NCI-H1092 treated with DMSO at 0.1 percent for 48 hours (cell line): ENCODE results near the gene RGS10.
"Not testable (repeated sequence)": the region's sequence is repeated elsewhere in the genome, so short reads cannot be mapped to it uniquely, and the experiment has no call there.

Source experiments
- DNase-seq: peaks from one replicate; lab custom pipeline; 2025; lab: John Stamatoyannopoulos, UW

RGS10 gene

GRCh38 chr10:119469325-119469707 is 73.2 kb downstream of the RGS10 start:
- DNase-seq: no peak

DNA sequence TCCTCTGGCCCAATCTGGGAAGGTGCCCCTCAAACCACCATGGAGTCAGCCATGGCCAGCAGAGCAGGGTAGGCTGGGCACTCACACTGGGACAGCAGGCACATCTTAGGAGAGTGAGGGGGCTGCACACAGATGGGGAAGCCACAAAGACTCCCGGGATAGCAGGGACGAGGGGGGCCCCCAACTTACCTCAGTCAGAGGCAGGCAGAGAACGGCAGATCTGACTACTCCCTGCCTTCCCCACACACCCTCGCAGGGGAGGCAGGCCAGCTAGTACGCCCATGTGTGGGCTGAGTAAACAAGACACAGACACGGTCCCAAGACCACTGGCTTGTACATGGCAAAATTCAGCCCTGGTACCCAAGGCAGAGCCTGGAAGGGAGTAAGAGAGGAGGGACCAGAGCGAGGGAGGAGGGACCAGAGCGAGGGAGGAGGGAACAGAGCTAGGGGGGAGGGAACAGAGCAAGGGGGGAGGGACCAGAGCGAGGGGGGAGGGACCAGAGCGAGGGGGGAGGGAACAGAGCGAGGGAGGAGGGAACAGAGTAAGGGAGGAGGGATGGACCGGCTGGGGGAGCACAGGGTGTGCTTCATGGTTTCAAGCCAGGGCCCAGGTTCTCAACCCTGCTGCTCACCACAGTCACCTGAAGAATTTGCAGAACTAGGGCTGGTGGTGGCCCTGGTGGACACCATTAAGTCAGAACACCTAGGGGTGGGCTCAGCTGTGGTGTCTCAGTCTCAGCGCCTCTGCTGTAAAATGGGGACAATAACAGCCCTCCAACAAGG is 73.8 kb downstream of the RGS10 start:
- no peak for DNase-seq

GRCh38 chr10:119466655-119467054 is 75.9 kb downstream of the RGS10 start:
- no peak for DNase-seq

GRCh38 chr10:119466076-119466475 is 76.4 kb downstream of the RGS10 start:
- no peak for DNase-seq

DNA sequence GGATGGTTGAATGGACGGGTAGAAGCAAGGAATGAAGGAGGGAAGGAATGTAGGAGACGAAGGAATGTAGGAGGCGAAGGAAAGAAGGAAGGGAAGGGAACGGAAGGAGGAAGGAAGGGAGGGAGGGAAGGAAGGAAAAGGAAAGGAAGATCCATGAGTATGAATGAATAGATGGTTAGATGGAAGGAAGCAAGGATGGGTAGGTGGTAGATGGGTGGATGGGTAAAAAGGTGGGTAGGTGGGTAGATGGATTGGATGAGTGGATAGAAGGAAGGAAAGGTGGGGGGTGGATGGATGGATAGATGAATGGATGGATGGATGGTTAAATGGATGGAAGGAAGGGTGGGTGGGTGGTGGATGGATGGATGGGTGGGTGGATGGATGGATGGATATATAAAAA is 77.4 kb downstream of the RGS10 start:
- no peak for DNase-seq

GRCh38 chr10:119463195-119463594 is 79.3 kb downstream of the RGS10 start:
- DNase-seq: not testable (repeated sequence)

DNA sequence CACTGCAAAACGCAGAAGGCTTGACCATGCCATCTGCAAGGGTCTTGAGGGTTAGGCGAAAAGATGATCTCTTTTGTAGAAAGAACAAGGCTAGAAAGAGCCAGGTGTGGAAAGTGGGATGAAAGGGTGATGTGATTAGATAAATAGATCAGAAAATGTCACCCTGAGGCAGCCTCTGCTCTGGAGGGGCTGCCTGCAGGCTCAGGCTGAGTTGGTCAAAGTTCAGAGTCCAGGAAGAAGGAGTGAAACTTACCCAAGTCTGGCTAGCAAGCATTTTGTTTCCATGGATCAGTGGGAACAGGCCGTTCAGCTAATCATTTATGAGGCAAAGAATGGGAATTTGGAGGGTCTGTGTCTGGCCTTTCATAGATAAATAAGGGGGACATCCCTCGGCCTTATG is 79.7 kb downstream of the RGS10 start:
- no peak for DNase-seq

- no peak for DNase-seq
Measured at GRCh38 chr10:119461923-119462322, 80.6 kb downstream of the RGS10 start.

DNA sequence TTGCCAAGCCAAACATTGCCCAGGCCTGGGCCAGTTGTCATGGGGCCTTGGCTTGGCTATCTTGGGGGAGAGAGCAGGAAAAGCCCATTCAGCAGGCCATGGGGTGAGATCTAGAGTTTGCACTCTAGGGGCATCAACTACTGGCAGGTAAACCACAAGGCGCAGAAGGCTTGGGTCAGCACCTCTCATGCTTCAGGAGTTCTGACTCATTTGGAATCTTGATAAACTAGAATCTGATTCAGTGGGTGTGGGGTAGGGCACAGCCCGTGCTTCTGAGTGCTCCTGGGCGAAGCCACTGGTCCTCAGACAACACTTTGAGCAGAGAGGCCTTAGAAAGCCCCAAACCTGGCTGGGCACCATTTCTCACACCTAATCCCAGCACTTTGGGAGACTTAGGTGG is 81.1 kb downstream of the RGS10 start:
- DNase-seq: no peak

GRCh38 chr10:119460369-119461195 is 81.9 kb downstream of the RGS10 start:
- DNase-seq: no peak

GRCh38 chr10:119459681-119460340 is 82.7 kb downstream of the RGS10 start:
- DNase-seq: no peak

DNA sequence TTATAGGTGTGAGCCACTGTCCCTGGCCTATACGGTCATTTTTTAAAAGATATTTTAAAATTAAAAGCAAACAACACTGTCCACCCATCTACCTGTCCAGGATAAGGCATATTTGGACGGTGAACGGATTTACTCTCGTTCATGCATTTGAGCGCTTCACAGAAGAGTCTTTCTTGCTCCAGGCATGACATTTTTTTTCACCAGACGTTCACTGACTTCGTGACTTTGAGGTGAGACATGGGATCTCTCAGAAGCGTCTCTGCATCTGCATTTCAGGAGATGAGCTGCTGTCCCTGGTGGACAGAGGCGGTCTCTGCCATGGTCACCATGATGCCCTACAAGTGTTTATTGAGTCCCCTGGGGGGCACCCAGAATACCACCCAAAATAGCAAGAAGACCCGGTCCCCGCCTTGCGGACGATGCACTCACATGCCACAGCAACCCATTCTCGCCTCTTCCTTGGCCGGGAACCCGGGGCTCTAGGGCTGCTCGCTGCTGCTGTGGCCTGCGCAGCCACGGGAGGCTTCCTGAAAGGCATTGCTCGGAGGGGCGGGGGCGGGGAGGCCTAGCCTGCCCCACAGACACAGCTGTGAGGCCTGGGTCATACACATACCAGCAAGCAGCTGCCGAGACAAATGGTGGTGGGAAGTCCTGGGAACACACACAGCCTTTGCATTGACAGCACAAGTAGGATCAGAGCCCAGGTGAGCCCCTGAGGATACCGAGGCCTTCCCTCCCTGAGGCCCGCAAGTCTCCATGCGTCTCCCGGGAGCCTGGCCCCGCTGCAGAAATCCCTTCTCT is 84.4 kb downstream of the RGS10 start:
- DNase-seq: no peak

DNA sequence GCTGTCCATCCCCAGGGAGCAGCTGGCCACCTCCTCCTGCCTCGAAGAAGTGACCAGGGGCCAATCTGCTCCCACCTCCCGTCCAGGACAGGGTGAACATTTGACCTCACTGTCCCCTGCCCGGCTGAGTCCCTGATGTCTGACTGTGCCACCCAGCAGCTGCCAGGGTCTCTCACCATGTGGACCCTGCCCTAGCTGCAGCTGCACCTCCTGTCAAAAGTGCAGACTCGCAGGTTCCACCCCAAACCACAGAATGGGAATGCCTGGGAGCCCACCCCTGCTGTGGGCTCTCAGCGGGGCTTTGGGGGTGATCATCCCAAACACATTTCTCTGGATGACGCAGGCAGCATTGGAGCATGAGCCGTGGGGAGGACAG is 86.1 kb downstream of the RGS10 start:
- DNase-seq: no peak

- DNase-seq: no peak
Measured at GRCh38 chr10:119455609-119456434, 86.7 kb downstream of the RGS10 start.

- no peak for DNase-seq
Measured at GRCh38 chr10:119454990-119455389, 87.5 kb downstream of the RGS10 start.

- no peak for DNase-seq
Measured at GRCh38 chr10:119454316-119454715, 88.2 kb downstream of the RGS10 start.

GRCh38 chr10:119453313-119453712 is 89.2 kb downstream of the RGS10 start:
- no peak for DNase-seq

- no peak for DNase-seq
Measured at GRCh38 chr10:119452396-119452795, 90.1 kb downstream of the RGS10 start.

- no peak for DNase-seq
Measured at GRCh38 chr10:119451300-119451896, 91.1 kb downstream of the RGS10 start.

- no peak for DNase-seq
Measured at GRCh38 chr10:119450606-119451299, 91.8 kb downstream of the RGS10 start.
